Mesodermal cell (in vitro differentiated cells): ENCODE measurements around the gene CDK9.
"Not testable (repeated sequence)": the region's sequence is repeated elsewhere in the genome, so short reads cannot be mapped to it uniquely, and the experiment has no call there.

Experiments
- H3K27ac ChIP-seq: 2 replicates; pipeline ENCODE4 v1.7.0; 2013; ENCODE audit warnings: mild to moderate bottlenecking, low read depth, low read length, moderate library complexity; ENCODE audit not compliant: severe bottlenecking
- H3K36me3 ChIP-seq: 2 replicates; pipeline ENCODE4 v1.7.1; 2013; ENCODE audit warnings: mild to moderate bottlenecking, low read length, moderate library complexity; ENCODE audit not compliant: control insufficient read depth, insufficient read depth
- H3K4me1 ChIP-seq: one replicate; pipeline ENCODE4 v1.7.1; 2013; ENCODE audit warnings: mild to moderate bottlenecking, low read length; ENCODE audit not compliant: insufficient read depth, control insufficient read depth, poor library complexity, severe bottlenecking
- H3K4me3 ChIP-seq: 2 replicates; pipeline ENCODE4 v1.7.0; 2013; ENCODE audit warnings: low read length, control low read depth, mild to moderate bottlenecking; ENCODE audit not compliant: insufficient read depth, poor library complexity, severe bottlenecking; ENCODE audit errors: extremely low read depth
- H3K9me3 ChIP-seq: 2 replicates; pipeline ENCODE4 v1.7.1; 2013; ENCODE audit warnings: mild to moderate bottlenecking, low read length, moderate library complexity; ENCODE audit not compliant: control insufficient read depth
- WGBS, 2 experiments: methylation state at CpG; one replicate each; pipeline ENCODE4 v1.1.5; 2013; ENCODE audit warnings: missing lambda C conversion rate in 2 of 2; ENCODE audit not compliant: insufficient coverage in 2 of 2; 5-methylcytosine and 5-hydroxymethylcytosine counted together

Gene CDK9

GRCh38 chr9:127773272-127773671 is 12.6 kb upstream of the CDK9 start:
- 48 to 61% methylated on average over 2 to 3 of the region's 3 CpGs for WGBS, 2 experiments

GRCh38 chr9:127773981-127774380 is 11.9 kb upstream of the CDK9 start:
- H3K9me3 ChIP-seq: no peaks in the 10 kb centered on the region
- no peaks in the 10 kb centered on the region for H3K36me3 ChIP-seq
- peaks cover 24% of the 10 kb centered on the region for H3K4me1 ChIP-seq
- H3K27ac ChIP-seq: no peak overlapping the region
- 94 to 95% methylated on average over 9 to 10 of the region's 10 CpGs for WGBS, 2 experiments
- H3K4me3 ChIP-seq: no peak overlapping the region

More at GRCh38 chr9:127773272-127773671, 12.6 kb upstream of the CDK9 start:
- no peak overlapping the region for H3K27ac ChIP-seq
- H3K9me3 ChIP-seq: no peaks in the 10 kb centered on the region
- H3K4me1 ChIP-seq: peaks cover 21% of the 10 kb centered on the region
- H3K4me3 ChIP-seq: no peak overlapping the region
- no peaks in the 10 kb centered on the region for H3K36me3 ChIP-seq

- Histone ChIP-seq H3K27ac (no peak overlapping the region), H3K36me3 (no peaks in the 10 kb centered on the region), H3K4me1 (peaks cover 15% of the 10 kb centered on the region), H3K9me3 (no peaks in the 10 kb centered on the region), H3K4me3 (no peak overlapping the region)
- 68 to 92% methylated on average over 6 to 7 of the region's 15 CpGs for WGBS, 2 experiments
Observed at GRCh38 chr9:127776195-127776923, 9.5 kb upstream of the CDK9 start.

- peaks cover 17% of the 10 kb centered on the region for H3K4me1 ChIP-seq
- WGBS, 2 experiments: 86 to 89% methylated on average over 5 of the region's 5 CpGs
- H3K9me3 ChIP-seq: no peaks in the 10 kb centered on the region
- H3K4me3 ChIP-seq: no peak overlapping the region
- H3K27ac ChIP-seq: no peak overlapping the region
- H3K36me3 ChIP-seq: no peaks in the 10 kb centered on the region
Observed at GRCh38 chr9:127776924-127777289, 8.9 kb upstream of the CDK9 start.

GRCh38 chr9:127777368-127777980 is 8.4 kb upstream of the CDK9 start:
- Histone ChIP-seq H3K36me3 (no peaks in the 10 kb centered on the region), H3K4me1 (peaks cover 18% of the 10 kb centered on the region), H3K9me3 (no peaks in the 10 kb centered on the region), H3K4me3 (no peak overlapping the region), H3K27ac (no peak overlapping the region)
- 94 to 96% methylated on average over 12 to 14 of the region's 18 CpGs for WGBS, 2 experiments

GRCh38 chr9:127778280-127779135 is 7.3 kb upstream of the CDK9 start, which contains the start of gene SH2D3C:
Gene SH2D3C, minus strand, starts transcription at chr9:127778666. Its CDS starts 39 bp downstream, at chr9:127778627.
- 79 to 81% methylated on average over 6 to 11 of the region's 13 CpGs for WGBS, 2 experiments
- no peaks in the 10 kb centered on the region for H3K9me3 ChIP-seq
- H3K36me3 ChIP-seq: no peaks in the 10 kb centered on the region
- H3K27ac ChIP-seq: no peak within 1 kb of the TSS
- no peak within 1 kb of the TSS for H3K4me3 ChIP-seq
- H3K4me1 ChIP-seq: peaks cover 23% of the 10 kb centered on the region

GRCh38 chr9:127779136-127779981 is 6.5 kb upstream of the CDK9 start:
- Histone ChIP-seq H3K27ac (no peak overlapping the region), H3K9me3 (no peaks in the 10 kb centered on the region), H3K4me3 (no peak overlapping the region), H3K4me1 (peaks cover 23% of the 10 kb centered on the region), H3K36me3 (no peaks in the 10 kb centered on the region)
- WGBS, 2 experiments: 88 to 95% methylated on average over 13 to 14 of the region's 17 CpGs

- Histone ChIP-seq H3K9me3 (no peaks in the 10 kb centered on the region), H3K27ac (no peak overlapping the region), H3K4me1 (peaks cover 23% of the 10 kb centered on the region), H3K36me3 (no peaks in the 10 kb centered on the region), H3K4me3 (no peak overlapping the region)
- WGBS, 2 experiments: 78 to 82% methylated on average over 17 to 19 of the region's 20 CpGs
Observed at GRCh38 chr9:127780126-127780885, 5.5 kb upstream of the CDK9 start.

- H3K9me3 ChIP-seq, H3K27ac ChIP-seq, H3K36me3 ChIP-seq, H3K4me3 ChIP-seq: not testable (repeated sequence)
- H3K4me1 ChIP-seq: peaks cover 23% of the 10 kb centered on the region
- WGBS, 2 experiments: 98 to 100% methylated on average over 4 to 5 of the region's 9 CpGs
Observed at GRCh38 chr9:127780909-127781308, 4.9 kb upstream of the CDK9 start.
